OCI-LY7 (cell line): ENCODE results near the gene DBNDD1. TPM values are rescaled to one million over a fixed set of nuclear protein-coding genes. Genes with fewer than 3 reads are reported as not detected.

Experiments
- BruUV-seq: library from RNA; stranded (reverse); fragments of 400-500 nt; replicated peaks from 2 replicates; lab custom pipeline; 2021; lab: Mats Ljungman, UMichigan
- CTCF ChIA-PET: fragments of 300-600 bp; sonication (Branson Sonifier 250); formaldehyde crosslinking; loops from one replicate; lab custom pipeline; 2022; ENCODE audit warnings: antibody characterized with exemption; ENCODE audit not compliant: unreplicated experiment; lab: Charles Lee
- POLR2A ChIA-PET: fragments of 300-600 bp; sonication (Branson Sonifier 250); formaldehyde crosslinking; loops from one replicate; lab custom pipeline; 2022; ENCODE audit warnings: antibody characterized with exemption; lab: Charles Lee
- DNase-seq: peaks from one replicate; pipeline ENCODE4 v3.0.0-alpha.2; 2015; ENCODE audit warnings: low spot score
- H2AFZ ChIP-seq: fragments of 200-600 bp; sonication (generic), shearing (Covaris generic); 2 replicates; pipeline ENCODE4 v1.6.1; 2014; ENCODE audit warnings: mild to moderate bottlenecking, antibody characterized with exemption, low read length, moderate library complexity
- H3K27ac ChIP-seq: fragments of 200-600 bp; sonication (generic); 2 replicates; pipeline ENCODE4 v1.5.1; 2014; ENCODE audit warnings: mixed run types, low read depth, mild to moderate bottlenecking, moderate library complexity, low read length, inconsistent platforms; ENCODE audit not compliant: poor library complexity, severe bottlenecking
- H3K36me3 ChIP-seq: fragments of 200-600 bp; sonication (generic); 2 replicates; pipeline ENCODE4 v1.6.1; 2014; ENCODE audit warnings: mild to moderate bottlenecking, antibody characterized with exemption, low read length, moderate library complexity, mixed read lengths; ENCODE audit not compliant: insufficient read depth
- H3K4me1 ChIP-seq: fragments of 200-600 bp; sonication (generic); 2 replicates; pipeline ENCODE4 v1.5.1; 2014; ENCODE audit warnings: mild to moderate bottlenecking, low read length; ENCODE audit not compliant: insufficient read depth, poor library complexity, severe bottlenecking
- H3K4me2 ChIP-seq: fragments of 200-600 bp; sonication (generic); 2 replicates; pipeline ENCODE4 v1.6.1; 2014; ENCODE audit warnings: mild to moderate bottlenecking, low read length
- H3K4me3 ChIP-seq: fragments of 200-600 bp; sonication (generic); 2 replicates; pipeline ENCODE4 v1.5.1; 2014; ENCODE audit warnings: mild to moderate bottlenecking, low read depth, low read length; ENCODE audit not compliant: poor library complexity, severe bottlenecking
- H3K79me2 ChIP-seq: fragments of 200-600 bp; sonication (generic); 2 replicates; pipeline ENCODE4 v1.6.1; 2016; ENCODE audit warnings: low read depth, mild to moderate bottlenecking, low read length, moderate library complexity, mixed read lengths; ENCODE audit not compliant: insufficient read depth
- H3K9me2 ChIP-seq: fragments of 200-600 bp; sonication (generic); 2 replicates; pipeline ENCODE4 v1.6.1; 2016; ENCODE audit warnings: mild to moderate bottlenecking, low read length, mixed read lengths; ENCODE audit not compliant: insufficient read depth
- H3K9me3 ChIP-seq: fragments of 200-600 bp; sonication (generic); 2 replicates; pipeline ENCODE4 v1.6.1; 2014; ENCODE audit warnings: mild to moderate bottlenecking, mixed run types, low read length, mixed read lengths
- H4K20me1 ChIP-seq: fragments of 200-600 bp; sonication (generic); 2 replicates; pipeline ENCODE4 v1.6.1; 2014; ENCODE audit warnings: mild to moderate bottlenecking, antibody characterized with exemption, low read length, moderate library complexity, mixed read lengths; ENCODE audit not compliant: insufficient read depth
- CTCF ChIP-seq: fragments of 200-600 bp; sonication (generic); conservative IDR thresholded peaks from 2 replicates; pipeline ENCODE4 v1.5.1; 2014; ENCODE audit warnings: mild to moderate bottlenecking, antibody characterized with exemption, low read length, moderate library complexity, mixed read lengths
- EZH2phosphoT487 ChIP-seq: fragments of 200-600 bp; sonication (generic); IDR thresholded peaks from 2 replicates; pipeline ENCODE4 v1.6.1; 2018; ENCODE audit warnings: low read depth, borderline replicate concordance, mild to moderate bottlenecking, mixed run types, antibody characterized with exemption, low read length, moderate library complexity, mixed read lengths
- intact Hi-C: fragments of 100-400 bp; cut with micrococcal nuclease; formaldehyde crosslinking; loops from one replicate; pipeline ENCODE4 v1.10.0; 2022; ENCODE audit not compliant: unreplicated experiment
- total RNA-seq, 2 experiments: library from RNA; depleted of rRNA in 1 of 2; stranded (reverse); fragments of >200 nt in 1 of 2; shearing (Covaris generic) in 1 of 2; gene quantifications; 2 replicates each; pipeline ENCODE4 v1.2.3, GENCODE V29; 2014 to 2022

The DBNDD1 gene
- total RNA-seq, 2 experiments from 2014 or later: 0.57 to 0.98 TPM

DNA sequence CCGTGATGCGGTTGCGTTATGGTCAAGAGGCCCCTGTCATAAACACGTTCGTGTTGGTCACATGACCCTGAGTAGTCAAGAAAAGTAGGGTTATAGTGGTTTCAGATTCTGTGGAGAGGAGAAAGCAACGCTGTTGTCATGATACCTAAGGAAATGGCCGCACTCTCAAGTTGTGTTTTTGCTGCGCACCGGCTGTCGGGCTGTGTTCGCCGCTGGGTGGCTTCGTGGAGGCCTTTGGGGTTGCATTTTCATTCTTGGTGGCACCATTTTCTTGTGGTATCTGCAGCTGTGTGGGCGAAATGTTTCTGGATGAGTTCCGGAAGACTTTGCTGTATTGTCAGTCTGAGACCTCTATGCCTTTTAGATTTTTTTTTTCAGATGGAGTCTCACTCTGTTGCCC, 35.7 kb downstream of the DBNDD1 start:
- no TSS peak for BruUV-seq
- Histone ChIP-seq H3K27ac (no peak overlapping the region), H3K9me2 (no peaks in the 10 kb centered on the region), H2AFZ (no peak overlapping the region), H4K20me1 (no peaks in the 10 kb centered on the region), H3K36me3 (peaks cover 90% of the 10 kb centered on the region), H3K4me1 (no peaks in the 10 kb centered on the region), H3K4me3 (no peak overlapping the region), H3K79me2 (no peaks in the 10 kb centered on the region), H3K4me2 (no peak overlapping the region), H3K9me3 (no peaks in the 10 kb centered on the region)
- intact Hi-C loops: no loop called here
- TF ChIP-seq CTCF (no peak), EZH2phosphoT487 (no peak)
- DNase-seq: no peak
- POLR2A ChIA-PET: no interaction called here
- CTCF ChIA-PET: no interaction called here

- H3K4me1 ChIP-seq: no peaks in the 10 kb centered on the region
- no peak for TF ChIP-seq EZH2phosphoT487
- no peak for TF ChIP-seq CTCF
- H3K4me2 ChIP-seq: no peak overlapping the region
- BruUV-seq: no TSS peak
- no peaks in the 10 kb centered on the region for H4K20me1 ChIP-seq
- no peaks in the 10 kb centered on the region for H3K9me2 ChIP-seq
- intact Hi-C loops: no loop called here
- DNase-seq: no peak
- no peak overlapping the region for H3K27ac ChIP-seq
- peaks cover 91% of the 10 kb centered on the region for H3K36me3 ChIP-seq
- H3K79me2 ChIP-seq: peaks cover 4% of the 10 kb centered on the region
- CTCF ChIA-PET: no interaction called here
- no peak overlapping the region for H2AFZ ChIP-seq
- no peak overlapping the region for H3K4me3 ChIP-seq
- POLR2A ChIA-PET: no interaction called here
- no peaks in the 10 kb centered on the region for H3K9me3 ChIP-seq
Measured at GRCh38 chr16:89982318-89982717, 36.9 kb downstream of the DBNDD1 start.

GRCh38 chr16:89981414-89981813, 37.8 kb downstream of the DBNDD1 start:
- H3K79me2 ChIP-seq: peaks cover 13% of the 10 kb centered on the region
- no peak for DNase-seq
- ChIA-PET CTCF (no interaction called here), POLR2A (no interaction called here)
- H2AFZ ChIP-seq: no peak overlapping the region
- no peak overlapping the region for H3K4me3 ChIP-seq
- TF ChIP-seq EZH2phosphoT487: no peak
- no peak for TF ChIP-seq CTCF
- H3K9me2 ChIP-seq: no peaks in the 10 kb centered on the region
- H3K9me3 ChIP-seq: no peaks in the 10 kb centered on the region
- peaks cover 87% of the 10 kb centered on the region for H3K36me3 ChIP-seq
- no TSS peak for BruUV-seq
- intact Hi-C loops: no loop called here
- H3K4me1 ChIP-seq: no peaks in the 10 kb centered on the region
- no peaks in the 10 kb centered on the region for H4K20me1 ChIP-seq
- H3K27ac ChIP-seq: no peak overlapping the region
- H3K4me2 ChIP-seq: no peak overlapping the region
